Measurements from ENCODE around the gene WRAP73. TPM values are rescaled to one million over a fixed set of nuclear protein-coding genes. Genes with fewer than 3 reads are reported as not detected.
A peak's percentile ranks its signal among the peaks of the same experiment; 100 is the strongest.

WRAP73 gene
- polyA plus RNA-seq, 3 donors: 26.1 to 64.9 (median 33.2) TPM

- no peak for DNase-seq
- peaks cover 20 to 24% of the 10 kb centered on the region in 2 donors for H3K4me1 ChIP-seq (ENCODE audit: control insufficient read depth in 1 of 2, insufficient read depth in 2 of 2, low read length in 2 of 2)
- H3K4me2 ChIP-seq (replicated peaks; ENCODE audit: extremely low read depth, low read length, poor library complexity, severe bottlenecking): no peak overlapping the region
- H3K27me3 ChIP-seq (ENCODE audit: control insufficient read depth in 2 of 2, insufficient read depth in 2 of 2, low read length in 2 of 2): no peaks in the 10 kb centered on the region
- H3K27ac ChIP-seq (ENCODE audit: low read depth in 1 of 2, low read length in 2 of 2): no peak overlapping the region
- H3K9me3 ChIP-seq (replicated peaks in 1 of 2; ENCODE audit: control insufficient read depth in 1 of 2, insufficient read depth in 1 of 2, low read length in 2 of 2): no peaks in the 10 kb centered on the region
- H3K79me2 ChIP-seq (ENCODE audit: insufficient read depth, low read length): no peaks in the 10 kb centered on the region
- H3K36me3 ChIP-seq (replicated peaks in 1 of 2; ENCODE audit: control insufficient read depth in 1 of 2, insufficient read depth in 2 of 2, low read length in 2 of 2): no peaks in the 10 kb centered on the region
- no peak overlapping the region for H2AFZ ChIP-seq (ENCODE audit: insufficient read depth, low read depth, low read length, poor library complexity, severe bottlenecking)
- peaks cover 22% of the 10 kb centered on the region for H3K4me1 Mint-ChIP-seq
- H3K4me3 ChIP-seq (replicated peaks in 1 of 3; ENCODE audit: low read depth in 2 of 3, low read length in 3 of 3): no peak overlapping the region
- intact Hi-C loops (cut with micrococcal nuclease): loop anchor here in 1 of 2 donors (10.0 kb wide), 1 partner anchor 151 kb away; no protein-coding TSS in a partner anchor
- H4K20me1 ChIP-seq (ENCODE audit: insufficient read depth, low read length): no peaks in the 10 kb centered on the region
- no peaks in the 10 kb centered on the region for H3K36me3 Mint-ChIP-seq
- WGBS (ENCODE audit: insufficient coverage): 98% methylated on average over 6 of the region's 7 CpGs
- TF ChIP-seq, protein P1, sequence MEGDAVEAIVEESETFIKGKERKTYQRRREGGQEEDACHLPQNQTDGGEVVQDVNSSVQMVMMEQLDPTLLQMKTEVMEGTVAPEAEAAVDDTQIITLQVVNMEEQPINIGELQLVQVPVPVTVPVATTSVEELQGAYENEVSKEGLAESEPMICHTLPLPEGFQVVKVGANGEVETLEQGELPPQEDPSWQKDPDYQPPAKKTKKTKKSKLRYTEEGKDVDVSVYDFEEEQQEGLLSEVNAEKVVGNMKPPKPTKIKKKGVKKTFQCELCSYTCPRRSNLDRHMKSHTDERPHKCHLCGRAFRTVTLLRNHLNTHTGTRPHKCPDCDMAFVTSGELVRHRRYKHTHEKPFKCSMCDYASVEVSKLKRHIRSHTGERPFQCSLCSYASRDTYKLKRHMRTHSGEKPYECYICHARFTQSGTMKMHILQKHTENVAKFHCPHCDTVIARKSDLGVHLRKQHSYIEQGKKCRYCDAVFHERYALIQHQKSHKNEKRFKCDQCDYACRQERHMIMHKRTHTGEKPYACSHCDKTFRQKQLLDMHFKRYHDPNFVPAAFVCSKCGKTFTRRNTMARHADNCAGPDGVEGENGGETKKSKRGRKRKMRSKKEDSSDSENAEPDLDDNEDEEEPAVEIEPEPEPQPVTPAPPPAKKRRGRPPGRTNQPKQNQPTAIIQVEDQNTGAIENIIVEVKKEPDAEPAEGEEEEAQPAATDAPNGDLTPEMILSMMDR (IDR thresholded peaks at IDR 0.05): no peak
- no peak overlapping the region for H3K4me3 Mint-ChIP-seq
- H3K27ac Mint-ChIP-seq: peak overlapping the region in 1 of 7 donors; percentile 61
- peaks cover 8 to 13% (median 8%) of the 10 kb centered on the region in 3 donors for H3K27me3 Mint-ChIP-seq (ENCODE audit: low read depth in 3 of 3)
- no peak overlapping the region for H3K9ac ChIP-seq (ENCODE audit: insufficient read depth, low read length, poor library complexity, severe bottlenecking)
- no peaks in the 10 kb centered on the region for H3K9me3 Mint-ChIP-seq
These were observed 54.0 kb downstream of the WRAP73 start for GRCh38 chr1:3595949-3596348.

DNA sequence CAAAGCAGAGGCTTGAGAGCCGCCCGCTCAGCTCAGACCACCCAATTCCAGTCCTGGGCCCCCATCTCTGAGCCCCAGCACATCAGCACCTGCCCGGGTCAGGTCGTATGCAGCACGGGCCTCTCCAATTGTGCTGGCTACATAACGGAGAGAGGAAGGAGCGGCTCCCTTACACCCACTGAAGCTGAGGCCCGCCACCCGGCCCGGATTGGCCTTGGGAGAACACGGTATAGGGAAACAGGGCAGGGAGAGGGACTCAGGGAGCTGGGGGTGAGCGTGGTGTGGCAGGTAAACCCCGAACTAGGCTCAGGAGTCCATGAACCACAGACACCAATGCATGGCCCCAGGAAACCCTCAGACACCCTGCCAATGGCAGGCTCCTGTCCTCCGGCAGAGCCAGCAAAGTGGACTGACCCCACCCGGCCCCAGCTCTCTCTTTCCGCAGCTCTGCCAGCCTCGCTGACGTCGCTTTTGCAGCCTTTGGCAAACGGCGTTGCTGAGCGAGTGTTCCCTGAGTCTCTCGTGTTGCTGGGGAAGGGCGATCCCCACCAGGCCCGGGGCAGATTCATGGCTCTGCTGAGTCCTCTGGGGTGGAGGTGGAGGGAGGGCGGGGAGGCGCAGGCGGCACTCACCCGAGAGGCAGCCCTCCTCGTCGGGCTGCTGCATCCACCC lies 55.1 kb downstream of the WRAP73 start:
- no peak overlapping the region for H3K4me2 ChIP-seq (replicated peaks; ENCODE audit: extremely low read depth, low read length, poor library complexity, severe bottlenecking)
- intact Hi-C loops (cut with micrococcal nuclease): loop anchor here in 1 of 2 donors (10.0 kb wide), 1 partner anchor 150 kb away; no protein-coding TSS in a partner anchor
- H3K27ac ChIP-seq (ENCODE audit: low read depth in 1 of 2, low read length in 2 of 2): no peak overlapping the region
- H3K9me3 ChIP-seq (replicated peaks in 1 of 2; ENCODE audit: control insufficient read depth in 1 of 2, insufficient read depth in 1 of 2, low read length in 2 of 2): no peaks in the 10 kb centered on the region
- no peak overlapping the region for H2AFZ ChIP-seq (ENCODE audit: insufficient read depth, low read depth, low read length, poor library complexity, severe bottlenecking)
- H3K36me3 Mint-ChIP-seq: no peaks in the 10 kb centered on the region
- H3K9ac ChIP-seq (ENCODE audit: insufficient read depth, low read length, poor library complexity, severe bottlenecking): no peak overlapping the region
- H4K20me1 ChIP-seq (ENCODE audit: insufficient read depth, low read length): no peaks in the 10 kb centered on the region
- no peak overlapping the region for H3K27ac Mint-ChIP-seq
- peaks cover 20 to 24% of the 10 kb centered on the region in 2 donors for H3K4me1 ChIP-seq (ENCODE audit: control insufficient read depth in 1 of 2, insufficient read depth in 2 of 2, low read length in 2 of 2)
- no peak for DNase-seq
- H3K4me3 Mint-ChIP-seq: no peak overlapping the region
- no peaks in the 10 kb centered on the region for H3K79me2 ChIP-seq (ENCODE audit: insufficient read depth, low read length)
- H3K4me1 Mint-ChIP-seq: peaks cover 22% of the 10 kb centered on the region
- no peak overlapping the region for H3K4me3 ChIP-seq (replicated peaks in 1 of 3; ENCODE audit: low read depth in 2 of 3, low read length in 3 of 3)
- 90% methylated on average over 23 of the region's 31 CpGs for WGBS (ENCODE audit: insufficient coverage)
- no peaks in the 10 kb centered on the region for H3K27me3 ChIP-seq (ENCODE audit: control insufficient read depth in 2 of 2, insufficient read depth in 2 of 2, low read length in 2 of 2)
- TF ChIP-seq, protein P1 (IDR thresholded peaks at IDR 0.05): no peak
- no peaks in the 10 kb centered on the region for H3K36me3 ChIP-seq (replicated peaks in 1 of 2; ENCODE audit: control insufficient read depth in 1 of 2, insufficient read depth in 2 of 2, low read length in 2 of 2)
- H3K27me3 Mint-ChIP-seq (ENCODE audit: low read depth in 3 of 3): peaks cover 8 to 13% (median 10%) of the 10 kb centered on the region in 3 donors
- no peaks in the 10 kb centered on the region for H3K9me3 Mint-ChIP-seq

Data from CD14-positive monocyte (primary cell).